PC-9 (cell line): ENCODE data around the gene PBX1. TPM values are rescaled to one million over a fixed set of nuclear protein-coding genes. Genes with fewer than 3 reads are reported as not detected.

ENCODE experiments used
- BruUV-seq: library from RNA; stranded (reverse); fragments of 400-500 nt; replicated peaks from 2 replicates; lab custom pipeline; 2021; lab: Mats Ljungman, UMichigan
- CTCF ChIA-PET: fragments of 300-600 bp; sonication (Branson Sonifier 250); formaldehyde crosslinking; loops from one replicate; lab custom pipeline; 2022; ENCODE audit warnings: antibody characterized with exemption; lab: Charles Lee
- POLR2A ChIA-PET: fragments of 300-600 bp; sonication (Branson Sonifier 250); formaldehyde crosslinking; loops from one replicate; lab custom pipeline; 2022; ENCODE audit warnings: antibody characterized with exemption; ENCODE audit not compliant: unreplicated experiment; lab: Charles Lee
- DNase-seq, 2 experiments: peaks; one replicate each; pipeline versions ENCODE4 v3.0.0 to v3.0.0-alpha.2; 2015 to 2022; ENCODE audit warnings: mixed read lengths in 1 of 2
- H2AFZ ChIP-seq: fragments of 200-600 bp; sonication (generic); 2 replicates; pipeline ENCODE4 v1.8.1; 2017; ENCODE audit warnings: antibody characterized with exemption
- H3F3A ChIP-seq: fragments of 200-600 bp; sonication (generic); 2 replicates; pipeline ENCODE4 v1.8.1; 2017; ENCODE audit warnings: antibody characterized with exemption, mild to moderate bottlenecking, low read depth; ENCODE audit not compliant: insufficient read depth
- H3K27ac ChIP-seq: fragments of 200-600 bp; sonication (generic); 2 replicates; pipeline ENCODE4 v1.6.1; 2016; ENCODE audit warnings: mixed run types
- H3K27me3 ChIP-seq: fragments of 200-600 bp; sonication (generic); 2 replicates; pipeline ENCODE4 v1.6.1; 2016; ENCODE audit warnings: low read depth, mixed run types; ENCODE audit not compliant: insufficient read depth
- H3K36me3 ChIP-seq: fragments of 200-600 bp; sonication (generic); 2 replicates; pipeline ENCODE4 v1.6.1; 2016; ENCODE audit warnings: low read depth, mixed run types
- H3K4me1 ChIP-seq: fragments of 200-600 bp; sonication (generic); replicated peaks from 2 replicates; pipeline ENCODE4 v1.6.1; 2016; ENCODE audit warnings: mixed run types; ENCODE audit not compliant: insufficient read depth
- H3K4me2 ChIP-seq: fragments of 200-600 bp; sonication (generic); 2 replicates; pipeline ENCODE4 v1.6.1; 2017; ENCODE audit warnings: mixed run types
- H3K4me3 ChIP-seq: fragments of 200-600 bp; sonication (generic); 2 replicates; pipeline ENCODE4 v1.6.1; 2016; ENCODE audit warnings: mixed run types
- H3K79me2 ChIP-seq: fragments of 200-600 bp; sonication (generic); 2 replicates; pipeline ENCODE4 v1.6.1; 2017; ENCODE audit warnings: low read depth, mixed run types
- H3K9me2 ChIP-seq: fragments of 200-600 bp; sonication (generic); 2 replicates; pipeline ENCODE4 v1.8.1; 2017; ENCODE audit warnings: mild to moderate bottlenecking; ENCODE audit not compliant: insufficient read depth
- H3K9me3 ChIP-seq: fragments of 200-600 bp; sonication (generic); 2 replicates; pipeline ENCODE4 v1.8.1; 2016; ENCODE audit warnings: low read depth; ENCODE audit not compliant: insufficient read depth
- H4K20me1 ChIP-seq: fragments of 200-600 bp; sonication (generic); 2 replicates; pipeline ENCODE4 v1.8.1; 2017; ENCODE audit not compliant: insufficient read depth
- CTCF ChIP-seq: fragments of 200-600 bp; sonication (generic); conservative IDR thresholded peaks from 2 replicates; pipeline ENCODE4 v1.6.1; 2017; ENCODE audit warnings: mixed run types, antibody characterized with exemption, mild to moderate bottlenecking, moderate library complexity
- EZH2 ChIP-seq: fragments of 200-600 bp; sonication (generic); IDR thresholded peaks from 2 replicates; pipeline ENCODE4 v1.8.0; 2017; ENCODE audit warnings: antibody characterized with exemption, low read depth
- intact Hi-C: fragments of 100-400 bp; cut with micrococcal nuclease; formaldehyde crosslinking; loops from one replicate; pipeline ENCODE4 v1.10.0; 2022; ENCODE audit not compliant: unreplicated experiment
- total RNA-seq: library from RNA; stranded (reverse); gene quantifications from 2 replicates; pipeline ENCODE4 v1.2.3, GENCODE V29; 2021

PBX1 gene
- total RNA-seq, 1 experiment from 2014 or later: 57.7 TPM

DNA sequence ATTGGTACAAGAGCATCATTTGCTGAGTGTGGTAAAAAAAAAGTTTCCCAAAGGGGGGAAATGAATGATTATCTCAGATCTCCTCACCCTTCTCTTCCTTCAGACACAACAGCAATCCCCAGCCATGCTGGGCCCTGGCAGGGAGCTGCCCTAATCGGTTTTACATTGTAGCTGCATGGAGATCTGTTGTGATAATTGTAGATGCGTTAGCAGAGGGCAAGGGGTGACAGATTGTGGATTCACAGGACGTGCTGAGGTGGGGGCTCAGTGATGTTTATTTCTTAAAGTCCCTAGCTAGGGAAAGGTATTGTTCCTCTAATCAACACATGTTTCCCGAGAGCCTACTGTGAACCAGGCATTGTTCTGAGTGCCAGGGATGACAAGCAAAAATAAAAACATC, 304.1 kb downstream of the PBX1 start:
- Histone ChIP-seq H3K4me3 (no peak overlapping the region), H3F3A (no peaks in the 10 kb centered on the region), H3K27me3 (no peaks in the 10 kb centered on the region), H4K20me1 (no peaks in the 10 kb centered on the region), H3K9me3 (no peaks in the 10 kb centered on the region), H3K4me1 (no peaks in the 10 kb centered on the region), H3K79me2 (no peaks in the 10 kb centered on the region), H3K9me2 (no peaks in the 10 kb centered on the region), H3K27ac (no peak overlapping the region), H3K36me3 (no peaks in the 10 kb centered on the region), H3K4me2 (no peak overlapping the region), H2AFZ (no peak overlapping the region)
- ChIA-PET CTCF (no interaction called here), POLR2A (no interaction called here)
- no peak for DNase-seq
- BruUV-seq: no TSS peak
- intact Hi-C loops: no loop called here
- no peak for TF ChIP-seq CTCF
- no peak for TF ChIP-seq EZH2

- Histone ChIP-seq H3K79me2 (no peaks in the 10 kb centered on the region), H3K4me3 (no peak overlapping the region), H3K27ac (no peak overlapping the region), H3K4me1 (no peaks in the 10 kb centered on the region), H2AFZ (no peak overlapping the region), H3K9me3 (no peaks in the 10 kb centered on the region), H3K9me2 (no peaks in the 10 kb centered on the region), H3K27me3 (no peaks in the 10 kb centered on the region), H3F3A (no peaks in the 10 kb centered on the region), H4K20me1 (no peaks in the 10 kb centered on the region), H3K36me3 (no peaks in the 10 kb centered on the region), H3K4me2 (no peak overlapping the region)
- no peak for DNase-seq
- CTCF ChIA-PET: no interaction called here
- intact Hi-C loops: no loop called here
- TF ChIP-seq CTCF (no peak), EZH2 (no peak)
- BruUV-seq: no TSS peak
- POLR2A ChIA-PET: interaction anchor here (0.7 kb wide), 1 partner anchor 45 kb away, joined by 4 read pairs; no protein-coding TSS in a partner anchor
These were observed 305.2 kb downstream of the PBX1 start for GRCh38 chr1:164864161-164864560.

DNA sequence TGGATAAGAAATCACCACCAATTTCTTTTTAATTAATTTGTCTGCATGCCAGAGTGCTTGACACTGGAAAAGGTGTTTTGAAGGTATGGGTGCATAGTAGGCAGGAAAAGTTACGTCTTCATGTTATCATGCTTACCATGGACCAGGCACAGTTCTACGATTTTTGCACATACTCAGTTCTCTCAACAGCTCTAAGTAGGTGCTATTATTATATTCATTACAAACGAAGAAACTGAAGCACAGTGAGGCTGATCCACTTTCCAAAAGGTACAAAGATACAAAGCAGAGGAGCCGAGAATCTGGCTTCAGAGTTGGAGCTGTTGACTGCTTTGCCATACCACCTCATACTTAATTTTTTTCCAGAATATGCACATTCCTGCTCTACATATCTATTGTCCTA, 306.4 kb downstream of the PBX1 start:
- no peaks in the 10 kb centered on the region for H3K9me3 ChIP-seq

More for the DNA sequence above, 306.4 kb downstream of the PBX1 start:
- Histone ChIP-seq H3F3A (no peaks in the 10 kb centered on the region), H4K20me1 (no peaks in the 10 kb centered on the region), H3K4me2 (no peak overlapping the region), H3K79me2 (no peaks in the 10 kb centered on the region), H3K9me2 (no peaks in the 10 kb centered on the region; the same call in 1 of the 2 replicates), H3K36me3 (no peaks in the 10 kb centered on the region), H3K27me3 (no peaks in the 10 kb centered on the region), H3K4me3 (no peak overlapping the region), H3K4me1 (no peaks in the 10 kb centered on the region), H3K27ac (no peak overlapping the region), H2AFZ (no peak overlapping the region)
- ChIA-PET POLR2A (no interaction called here), CTCF (no interaction called here)
- TF ChIP-seq EZH2 (no peak), CTCF (no peak)
- no peak for DNase-seq
- intact Hi-C loops: no loop called here
- BruUV-seq: no TSS peak
